ENCODE results near the gene SNTB2. TPM values are rescaled to one million over a fixed set of nuclear protein-coding genes. Genes with fewer than 3 reads are reported as not detected.

SNTB2 gene
- total and polyA plus RNA-seq, 2 of the 8 experiments (the other 6 are each of a cell fraction or from before 2014, with no cell fraction given), result 6.0 to 16.1 TPM

DNA sequence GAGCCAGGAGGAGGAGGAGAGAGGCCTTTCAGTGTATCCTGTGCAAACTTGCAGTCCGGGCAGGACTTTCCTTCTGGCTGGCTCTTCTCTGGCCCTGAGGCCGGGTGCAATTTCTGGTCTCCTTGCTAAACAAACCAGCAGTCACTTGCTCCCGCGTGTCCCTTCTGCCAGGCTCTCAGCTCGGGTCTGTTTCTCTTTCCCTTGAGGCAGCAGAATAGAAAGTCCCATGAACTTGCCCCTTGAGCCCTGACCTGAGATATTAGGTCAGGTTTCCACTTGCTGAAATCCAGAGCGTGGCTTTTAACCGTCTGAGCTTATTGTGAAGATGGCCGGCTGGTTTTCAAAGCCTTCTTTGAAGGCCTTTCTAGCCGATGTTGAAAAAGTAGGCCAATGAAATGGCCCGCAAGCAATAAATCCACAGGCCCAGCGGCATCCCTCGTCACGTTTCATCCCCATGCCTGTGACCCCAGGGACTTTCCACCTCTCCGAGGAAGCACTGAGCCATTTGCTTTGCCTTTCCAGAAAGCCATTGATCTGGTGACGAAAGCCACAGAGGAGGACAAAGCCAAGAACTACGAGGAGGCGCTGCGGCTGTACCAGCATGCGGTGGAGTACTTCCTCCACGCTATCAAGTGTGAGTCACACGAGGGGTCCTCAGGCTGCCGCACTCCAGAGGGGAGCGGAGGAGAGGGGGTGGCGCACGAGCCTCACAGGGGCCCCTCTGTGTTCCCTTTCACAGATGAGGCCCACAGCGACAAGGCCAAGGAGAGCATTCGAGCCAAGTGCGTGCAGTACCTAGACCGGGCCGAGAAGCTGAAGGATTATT is 128.7 kb downstream of the SNTB2 start (continued):
- TF ChIP-seq, protein P1, sequence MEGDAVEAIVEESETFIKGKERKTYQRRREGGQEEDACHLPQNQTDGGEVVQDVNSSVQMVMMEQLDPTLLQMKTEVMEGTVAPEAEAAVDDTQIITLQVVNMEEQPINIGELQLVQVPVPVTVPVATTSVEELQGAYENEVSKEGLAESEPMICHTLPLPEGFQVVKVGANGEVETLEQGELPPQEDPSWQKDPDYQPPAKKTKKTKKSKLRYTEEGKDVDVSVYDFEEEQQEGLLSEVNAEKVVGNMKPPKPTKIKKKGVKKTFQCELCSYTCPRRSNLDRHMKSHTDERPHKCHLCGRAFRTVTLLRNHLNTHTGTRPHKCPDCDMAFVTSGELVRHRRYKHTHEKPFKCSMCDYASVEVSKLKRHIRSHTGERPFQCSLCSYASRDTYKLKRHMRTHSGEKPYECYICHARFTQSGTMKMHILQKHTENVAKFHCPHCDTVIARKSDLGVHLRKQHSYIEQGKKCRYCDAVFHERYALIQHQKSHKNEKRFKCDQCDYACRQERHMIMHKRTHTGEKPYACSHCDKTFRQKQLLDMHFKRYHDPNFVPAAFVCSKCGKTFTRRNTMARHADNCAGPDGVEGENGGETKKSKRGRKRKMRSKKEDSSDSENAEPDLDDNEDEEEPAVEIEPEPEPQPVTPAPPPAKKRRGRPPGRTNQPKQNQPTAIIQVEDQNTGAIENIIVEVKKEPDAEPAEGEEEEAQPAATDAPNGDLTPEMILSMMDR (IDR thresholded peaks at IDR 0.05; ENCODE audit: control extremely low read depth in 1 of 3, insufficient read depth in 1 of 3, low read depth in 1 of 3, low read length in 3 of 3), result no peak
- TF ChIP-seq CBX5 (IDR thresholded peaks at IDR 0.05; ENCODE audit: low read depth, low read length) (no peak), YY1 (IDR thresholded peaks at IDR 0.05; ENCODE audit: low read depth, low read length) (no peak), BRCA1 (IDR thresholded peaks at IDR 0.05; ENCODE audit: low read depth, low read length) (no peak), HDAC6 (IDR thresholded peaks at IDR 0.05; ENCODE audit: low read depth, low read length) (no peak), RNF2 (IDR thresholded peaks at IDR 0.05; ENCODE audit: borderline replicate concordance, low read depth, low read length, missing control alignments, poor library complexity, severe bottlenecking) (no peak), POLR2A (IDR thresholded peaks at IDR 0.05; ENCODE audit: control extremely low read depth in 1 of 2, low read depth in 2 of 2, low read length in 2 of 2) (no peak), CHD2 (IDR thresholded peaks at IDR 0.05; ENCODE audit: low read length) (no peak), SRF (IDR thresholded peaks at IDR 0.05; ENCODE audit: low read depth, low read length) (no peak)
